Tibial artery (tissue), 4 donors: ENCODE data around the gene MIR17HG.

Source experiments
- DNase-seq, 2 donors: peaks; one replicate each; pipeline ENCODE4 v3.0.0-alpha.2; 2019
- H3K27ac ChIP-seq, 2 donors: fragments of 200-600 bp; sonication (generic) in 1 of 2; 1 replicate in 1 of 2; 2 replicates in 1 of 2; pipeline ENCODE4 v1.5.1; 2018 to 2019; ENCODE audit warnings: mild to moderate bottlenecking in 1 of 2
- H3K27me3 ChIP-seq, 2 donors: fragments of 200-600 bp; sonication (generic) in 1 of 2; one replicate each; pipeline versions ENCODE4 v1.5.1 to v1.6.0; 2016 to 2019
- H3K36me3 ChIP-seq, 3 donors: fragments of 200-600 bp; sonication (generic) in 2 of 3; one replicate each; pipeline ENCODE4 v1.5.1; 2016 to 2019; ENCODE audit warnings: mild to moderate bottlenecking in 2 of 3
- H3K4me1 ChIP-seq, 4 donors: fragments of 200-600 bp; sonication (generic) in 2 of 4; 1 replicate in 3 of 4; 2 replicates in 1 of 4; pipeline ENCODE4 v1.5.1; 2016 to 2019
- H3K4me3 ChIP-seq, 2 donors: fragments of 200-600 bp; sonication (generic) in 1 of 2; 1 replicate in 1 of 2; 2 replicates in 1 of 2; pipeline ENCODE4 v1.5.1; 2018 to 2019; ENCODE audit warnings: mild to moderate bottlenecking in 2 of 2
- H3K9me3 ChIP-seq, 3 donors: fragments of 200-600 bp; sonication (generic) in 1 of 3; one replicate each; pipeline ENCODE4 v1.5.1; 2016 to 2019
- intact Hi-C: fragments of 100-400 bp; cut with DNase I; formaldehyde crosslinking; loops from one replicate; pipeline ENCODE4 v1.15.0; 2023; ENCODE audit warnings: low total_unique reads
- TF ChIP-seq, protein P1 (sequence below), 2 experiments: fragments of 200-600 bp in 1 of 2; fragments of 450-650 bp in 1 of 2; IDR thresholded peaks; one replicate each; pipeline ENCODE4 v1.5.1; 2017 to 2019; ENCODE audit warnings: antibody characterized with exemption in 2 of 2, mild to moderate bottlenecking in 1 of 2, moderate library complexity in 1 of 2

The MIR17HG gene

DNA sequence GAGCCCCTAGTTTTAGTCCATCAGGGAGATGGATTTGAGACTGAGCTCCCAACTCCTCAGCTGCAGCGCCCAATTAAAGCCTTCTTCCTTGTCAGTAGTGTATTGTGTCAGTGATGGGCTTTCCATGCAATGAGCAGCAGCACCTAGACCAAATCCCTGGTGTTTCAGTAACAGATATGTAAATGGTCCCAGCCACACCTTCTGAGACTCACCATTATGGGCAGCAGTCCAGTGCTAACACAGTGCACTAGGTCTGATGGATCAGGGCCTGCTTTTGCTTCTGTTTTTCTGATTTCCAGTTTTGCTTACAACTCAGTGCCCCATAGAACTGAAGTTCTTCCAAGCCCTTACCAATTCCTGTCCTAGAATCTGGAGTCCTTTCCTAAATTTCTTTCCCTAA is 41.8 kb upstream of the MIR17HG start:
- TF ChIP-seq, protein P1, sequence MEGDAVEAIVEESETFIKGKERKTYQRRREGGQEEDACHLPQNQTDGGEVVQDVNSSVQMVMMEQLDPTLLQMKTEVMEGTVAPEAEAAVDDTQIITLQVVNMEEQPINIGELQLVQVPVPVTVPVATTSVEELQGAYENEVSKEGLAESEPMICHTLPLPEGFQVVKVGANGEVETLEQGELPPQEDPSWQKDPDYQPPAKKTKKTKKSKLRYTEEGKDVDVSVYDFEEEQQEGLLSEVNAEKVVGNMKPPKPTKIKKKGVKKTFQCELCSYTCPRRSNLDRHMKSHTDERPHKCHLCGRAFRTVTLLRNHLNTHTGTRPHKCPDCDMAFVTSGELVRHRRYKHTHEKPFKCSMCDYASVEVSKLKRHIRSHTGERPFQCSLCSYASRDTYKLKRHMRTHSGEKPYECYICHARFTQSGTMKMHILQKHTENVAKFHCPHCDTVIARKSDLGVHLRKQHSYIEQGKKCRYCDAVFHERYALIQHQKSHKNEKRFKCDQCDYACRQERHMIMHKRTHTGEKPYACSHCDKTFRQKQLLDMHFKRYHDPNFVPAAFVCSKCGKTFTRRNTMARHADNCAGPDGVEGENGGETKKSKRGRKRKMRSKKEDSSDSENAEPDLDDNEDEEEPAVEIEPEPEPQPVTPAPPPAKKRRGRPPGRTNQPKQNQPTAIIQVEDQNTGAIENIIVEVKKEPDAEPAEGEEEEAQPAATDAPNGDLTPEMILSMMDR (IDR thresholded peaks at IDR 0.05), result no peak
- H3K36me3 ChIP-seq, result no peaks in the 10 kb centered on the region
- H3K9me3 ChIP-seq, result no peaks in the 10 kb centered on the region
- DNase-seq, result no peak
- H3K27ac ChIP-seq, result no peak overlapping the region
- intact Hi-C loops, result no loop called here
- H3K4me1 ChIP-seq, result no peaks in the 10 kb centered on the region
- no peaks in the 10 kb centered on the region for H3K27me3 ChIP-seq
- H3K4me3 ChIP-seq, result no peak overlapping the region

DNA sequence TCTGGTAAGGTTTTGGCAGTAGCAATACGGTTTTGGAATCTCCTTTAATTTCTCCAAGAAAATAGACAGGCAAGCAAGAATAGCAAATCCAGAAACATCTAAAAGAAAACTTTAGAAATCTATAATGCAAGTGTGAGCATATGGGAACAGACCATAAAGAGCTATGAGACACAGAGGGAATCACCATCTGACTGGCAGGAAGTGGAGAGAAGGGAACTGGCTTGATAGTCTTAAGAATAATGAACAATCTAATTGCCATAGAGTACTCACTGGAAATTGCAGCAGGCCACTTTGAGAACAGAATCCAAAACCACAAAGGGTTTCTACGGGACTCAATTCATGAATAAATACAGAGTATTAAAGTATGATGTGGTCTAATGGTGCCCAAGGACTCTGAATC is 39.6 kb upstream of the MIR17HG start:
- intact Hi-C loops, result no loop called here
- Histone ChIP-seq H3K27ac (no peak overlapping the region), H3K36me3 (no peaks in the 10 kb centered on the region), H3K4me1 (no peaks in the 10 kb centered on the region), H3K27me3 (no peaks in the 10 kb centered on the region), H3K4me3 (no peak overlapping the region), H3K9me3 (no peaks in the 10 kb centered on the region)
- DNase-seq, result no peak
- TF ChIP-seq, protein P1 (IDR thresholded peaks at IDR 0.05), result no peak

DNA sequence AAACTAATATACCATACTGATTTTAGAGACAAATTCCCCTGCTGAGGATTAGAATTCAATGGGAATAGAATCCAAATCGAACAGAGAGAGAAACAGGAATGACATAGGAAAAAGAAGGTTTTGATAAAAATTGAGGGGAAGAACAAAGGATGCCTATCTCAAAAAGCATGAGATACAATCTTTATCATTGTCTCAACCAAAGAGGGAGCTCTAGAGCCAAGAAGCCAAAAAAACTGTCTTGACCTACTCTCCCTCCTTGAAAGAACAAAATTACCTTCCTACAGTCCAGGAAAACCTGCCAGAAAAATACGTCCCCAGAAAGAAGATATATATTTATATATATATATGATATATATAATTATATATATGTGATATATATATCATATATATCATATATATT is 39.2 kb upstream of the MIR17HG start:
- H3K27me3 ChIP-seq, result no peaks in the 10 kb centered on the region
- no peak overlapping the region for H3K4me3 ChIP-seq
- intact Hi-C loops, result no loop called here
- DNase-seq, result no peak
- H3K27ac ChIP-seq, result no peak overlapping the region
- H3K4me1 ChIP-seq, result no peaks in the 10 kb centered on the region
- no peaks in the 10 kb centered on the region for H3K9me3 ChIP-seq
- TF ChIP-seq, protein P1 (IDR thresholded peaks at IDR 0.05), result no peak
- no peaks in the 10 kb centered on the region for H3K36me3 ChIP-seq

DNA sequence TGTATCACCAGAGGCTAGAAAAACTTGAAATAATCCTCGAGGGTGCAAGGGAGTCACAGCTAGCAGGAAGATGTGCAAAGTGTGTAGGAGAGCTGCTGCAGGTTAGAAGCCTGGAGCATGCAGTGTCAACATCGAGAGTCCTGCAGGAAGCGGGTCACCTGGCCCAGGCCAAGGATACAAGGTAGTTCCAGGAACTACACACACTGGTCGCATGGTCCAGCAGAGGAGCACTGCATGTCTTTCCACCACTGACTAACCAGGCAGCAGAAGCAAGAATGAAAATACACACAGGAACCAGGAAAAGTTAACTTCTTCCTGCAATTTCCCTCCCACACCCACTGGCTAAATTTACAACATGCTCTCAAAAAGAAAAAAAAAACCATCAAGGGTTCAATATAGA is 36.0 kb upstream of the MIR17HG start:
- H3K27ac ChIP-seq, result no peak overlapping the region
- no peaks in the 10 kb centered on the region for H3K4me1 ChIP-seq
- no peaks in the 10 kb centered on the region for H3K36me3 ChIP-seq
- no peak overlapping the region for H3K4me3 ChIP-seq
- TF ChIP-seq, protein P1 (IDR thresholded peaks at IDR 0.05), result no peak
- intact Hi-C loops, result no loop called here
- peaks cover 0 to 16% of the 10 kb centered on the region in 2 donors for H3K27me3 ChIP-seq
- DNase-seq, result no peak
- H3K9me3 ChIP-seq, result no peaks in the 10 kb centered on the region

DNA sequence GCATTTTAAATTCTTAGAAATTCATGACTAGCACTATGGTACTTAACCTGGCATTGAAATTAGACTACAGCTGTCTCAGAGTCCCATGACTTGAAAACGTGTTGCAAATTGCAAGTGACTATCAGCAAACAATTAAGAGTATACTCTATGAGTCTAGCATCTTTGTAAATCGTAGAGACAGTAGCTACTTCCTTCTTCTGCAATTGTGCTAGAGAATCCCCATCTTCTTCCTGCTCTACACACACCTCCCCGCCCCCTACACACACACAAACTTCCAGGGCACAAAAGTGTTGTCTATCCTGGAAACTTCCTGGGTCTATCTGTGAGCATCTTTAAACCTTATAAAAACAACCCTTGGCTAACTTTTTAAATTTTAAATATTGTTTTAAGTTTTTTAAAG is 35.2 kb upstream of the MIR17HG start:
- H3K4me1 ChIP-seq, result no peaks in the 10 kb centered on the region
- no peak for DNase-seq
- H3K27me3 ChIP-seq, result peaks cover 0 to 17% of the 10 kb centered on the region in 2 donors
- H3K4me3 ChIP-seq, result no peak overlapping the region
- H3K9me3 ChIP-seq, result no peaks in the 10 kb centered on the region
- intact Hi-C loops, result no loop called here
- H3K27ac ChIP-seq, result no peak overlapping the region
- TF ChIP-seq, protein P1 (IDR thresholded peaks at IDR 0.05), result no peak
- no peaks in the 10 kb centered on the region for H3K36me3 ChIP-seq

GRCh38 chr13:91313103-91313502 is 34.4 kb upstream of the MIR17HG start:
- Histone ChIP-seq H3K27ac (no peak overlapping the region), H3K4me3 (no peak overlapping the region), H3K9me3 (no peaks in the 10 kb centered on the region), H3K36me3 (no peaks in the 10 kb centered on the region), H3K27me3 (peaks cover 0 to 17% of the 10 kb centered on the region in 2 donors), H3K4me1 (no peaks in the 10 kb centered on the region)
- no peak for DNase-seq
- intact Hi-C loops, result no loop called here
- TF ChIP-seq, protein P1 (IDR thresholded peaks at IDR 0.05), result peak; percentile 53 to 58
